K562 (cell line): Measurements from ENCODE around the gene HAGHL. TPM values are rescaled to one million over a fixed set of nuclear protein-coding genes. Genes with fewer than 3 reads are reported as not detected.

Experiments
- CBFA2T2 ChIP-seq: fragments of 450-650 bp; conservative IDR thresholded peaks from 2 replicates; pipeline ENCODE4 v1.6.1; 2017; ENCODE audit warnings: mild to moderate bottlenecking
- KAT7 ChIP-seq: sonication (generic); formaldehyde crosslinking; IDR thresholded peaks from 2 replicates; pipeline ENCODE4 v1.8.0; 2022; ENCODE audit warnings: missing genetic modification reagents, mild to moderate bottlenecking, borderline replicate concordance
- LARP7 ChIP-seq: fragments of 450-650 bp; IDR thresholded peaks from 2 replicates; pipeline ENCODE4 v1.6.1; 2016
- MYBL2 ChIP-seq, 2 experiments: fragments of 450-650 bp in 1 of 2; sonication (generic) in 1 of 2; formaldehyde crosslinking in 1 of 2; IDR thresholded peaks; 2 replicates each; pipeline versions ENCODE4 v1.6.1 to v1.8.1; 2017 to 2022; ENCODE audit warnings: borderline replicate concordance in 1 of 2, inconsistent platforms in 1 of 2, low read depth in 1 of 2, mild to moderate bottlenecking in 1 of 2, missing genetic modification reagents in 1 of 2, moderate library complexity in 1 of 2
- NRF1 ChIP-seq, 2 experiments: fragments of 450-650 bp; IDR thresholded peaks in 1 of 2; conservative IDR thresholded peaks in 1 of 2; 2 replicates each; pipeline ENCODE4 v1.6.1; 2014; ENCODE audit warnings: mild to moderate bottlenecking in 2 of 2
- SAFB ChIP-seq: fragments of 200-400 bp; formaldehyde crosslinking; IDR thresholded peaks from 2 replicates; pipeline ENCODE4 v1.6.1; 2017; ENCODE audit warnings: low read depth, low read length, borderline replicate concordance
- XRCC5 ChIP-seq: fragments of 200-400 bp; formaldehyde crosslinking; IDR thresholded peaks from 2 replicates; pipeline ENCODE4 v1.6.1; 2017; ENCODE audit warnings: low read depth, mild to moderate bottlenecking, low read length
- ZNF140 ChIP-seq: fragments of 250-450 bp; sonication (Bioruptor Pico); IDR thresholded peaks from 2 replicates; pipeline ENCODE4 v1.8.0; 2021; ENCODE audit warnings: moderate library complexity, mild to moderate bottlenecking, inconsistent platforms
- ZNF57 ChIP-seq: fragments of 450-650 bp; formaldehyde crosslinking; IDR thresholded peaks from 2 replicates; pipeline ENCODE4 v1.4.0; 2020; ENCODE audit warnings: mild to moderate bottlenecking, moderate library complexity
- ZSCAN32 ChIP-seq: fragments of 450-650 bp; formaldehyde crosslinking; IDR thresholded peaks from 2 replicates; pipeline ENCODE4 v1.4.0; 2020; ENCODE audit warnings: mild to moderate bottlenecking, moderate library complexity
- polyA plus RNA-seq, 8 experiments: library from polyadenylated mRNA; depleted of rRNA in 4 of 8; stranded (reverse) in 5 of 8; unstranded in 3 of 8; fragments of >200 nt; fragmentation: Nextera tagmentation in 2 of 8; fragmentation: Illumina TruSeq in 1 of 8; extraction: Ambion mirVana in 2 of 8; extraction: Trizol in 1 of 8; gene quantifications; 2 replicates each; pipeline versions ENCODE4 v1.2.1 to v1.2.3, GENCODE V29; 2011 to 2014; ENCODE audit warnings: inconsistent platforms in 1 of 8, missing spikeins in 1 of 8
- total RNA-seq, 7 experiments: library from RNA; depleted of rRNA in 6 of 7; stranded (reverse); fragments of >200 nt in 6 of 7; fragmentation: Illumina TruSeq in 2 of 7; extraction: Trizol in 2 of 7; gene quantifications; 2 replicates each; pipeline versions ENCODE4 v1.2.1 to v1.2.3, GENCODE V29; 2011 to 2021; ENCODE audit warnings: low replicate concordance in 1 of 7
- TF ChIP-seq, protein P1 (sequence below), 3 experiments: fragments of 200-800 bp in 1 of 3; fragments of 250-450 bp in 1 of 3; fragments of 450-650 bp in 1 of 3; sonication (Bioruptor Pico) in 1 of 3; sonication (Bioruptor generic) in 1 of 3; formaldehyde crosslinking in 1 of 3; IDR thresholded peaks; 2 replicates each; pipeline versions ENCODE4 v1.6.1 to v1.8.0; 2016 to 2022; ENCODE audit warnings: mild to moderate bottlenecking in 2 of 3, missing genetic modification characterization in 2 of 3, missing compliant biosample characterization in 1 of 3, moderate library complexity in 1 of 3
- TF ChIP-seq, protein P2 (sequence below), 2 experiments: fragments of 450-650 bp; IDR thresholded peaks; 2 replicates each; pipeline ENCODE4 v1.6.1; 2018; ENCODE audit warnings: mild to moderate bottlenecking in 2 of 2, low read depth in 1 of 2; ENCODE audit not compliant: partially characterized antibody in 2 of 2
- TF ChIP-seq, protein P3 (sequence below), 2 experiments: fragments of 450-650 bp; IDR thresholded peaks; 2 replicates each; pipeline ENCODE4 v1.6.1; 2016
- TF ChIP-seq, protein P4 (sequence below): fragments of 450-650 bp; IDR thresholded peaks from 2 replicates; pipeline ENCODE4 v1.6.1; 2016; ENCODE audit warnings: borderline replicate concordance
- TF ChIP-seq, protein P5 (sequence below): sonication (generic); IDR thresholded peaks from 2 replicates; pipeline ENCODE4 v1.6.1; 2016

HAGHL gene
- total and polyA plus RNA-seq, 9 of the 15 experiments (the other 6 are each of a cell fraction or from before 2014, with no cell fraction given), result 0.31 to 83.4 (median 20.7) TPM

DNA sequence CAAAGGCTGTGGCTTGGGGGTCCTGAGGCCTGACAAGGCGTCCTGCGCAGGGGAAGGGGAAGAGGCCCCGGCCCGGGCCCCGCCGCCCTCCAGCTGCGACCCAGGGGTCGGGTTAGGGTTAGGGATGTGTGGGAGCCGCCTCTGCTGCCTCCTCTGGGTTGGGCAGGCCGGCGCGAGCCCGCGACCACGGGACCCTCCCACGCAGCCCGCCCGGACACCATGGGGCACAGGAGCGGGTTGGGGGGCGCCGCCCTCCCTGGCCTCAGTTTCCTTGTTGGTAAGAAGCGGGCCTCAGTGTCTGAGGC lies 13.5 kb downstream of the HAGHL start (continued):
- TF ChIP-seq, protein P1, sequence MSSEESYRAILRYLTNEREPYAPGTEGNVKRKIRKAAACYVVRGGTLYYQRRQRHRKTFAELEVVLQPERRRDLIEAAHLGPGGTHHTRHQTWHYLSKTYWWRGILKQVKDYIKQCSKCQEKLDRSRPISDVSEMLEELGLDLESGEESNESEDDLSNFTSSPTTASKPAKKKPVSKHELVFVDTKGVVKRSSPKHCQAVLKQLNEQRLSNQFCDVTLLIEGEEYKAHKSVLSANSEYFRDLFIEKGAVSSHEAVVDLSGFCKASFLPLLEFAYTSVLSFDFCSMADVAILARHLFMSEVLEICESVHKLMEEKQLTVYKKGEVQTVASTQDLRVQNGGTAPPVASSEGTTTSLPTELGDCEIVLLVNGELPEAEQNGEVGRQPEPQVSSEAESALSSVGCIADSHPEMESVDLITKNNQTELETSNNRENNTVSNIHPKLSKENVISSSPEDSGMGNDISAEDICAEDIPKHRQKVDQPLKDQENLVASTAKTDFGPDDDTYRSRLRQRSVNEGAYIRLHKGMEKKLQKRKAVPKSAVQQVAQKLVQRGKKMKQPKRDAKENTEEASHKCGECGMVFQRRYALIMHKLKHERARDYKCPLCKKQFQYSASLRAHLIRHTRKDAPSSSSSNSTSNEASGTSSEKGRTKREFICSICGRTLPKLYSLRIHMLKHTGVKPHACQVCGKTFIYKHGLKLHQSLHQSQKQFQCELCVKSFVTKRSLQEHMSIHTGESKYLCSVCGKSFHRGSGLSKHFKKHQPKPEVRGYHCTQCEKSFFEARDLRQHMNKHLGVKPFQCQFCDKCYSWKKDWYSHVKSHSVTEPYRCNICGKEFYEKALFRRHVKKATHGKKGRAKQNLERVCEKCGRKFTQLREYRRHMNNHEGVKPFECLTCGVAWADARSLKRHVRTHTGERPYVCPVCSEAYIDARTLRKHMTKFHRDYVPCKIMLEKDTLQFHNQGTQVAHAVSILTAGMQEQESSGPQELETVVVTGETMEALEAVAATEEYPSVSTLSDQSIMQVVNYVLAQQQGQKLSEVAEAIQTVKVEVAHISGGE (CRISPR knock-in tag; IDR thresholded peaks at IDR 0.05), result 0 out of 6 replicates have a peak, but pooled peaks of 1 of the 3 experiments have one; percentile 4
- TF ChIP-seq, protein P2, sequence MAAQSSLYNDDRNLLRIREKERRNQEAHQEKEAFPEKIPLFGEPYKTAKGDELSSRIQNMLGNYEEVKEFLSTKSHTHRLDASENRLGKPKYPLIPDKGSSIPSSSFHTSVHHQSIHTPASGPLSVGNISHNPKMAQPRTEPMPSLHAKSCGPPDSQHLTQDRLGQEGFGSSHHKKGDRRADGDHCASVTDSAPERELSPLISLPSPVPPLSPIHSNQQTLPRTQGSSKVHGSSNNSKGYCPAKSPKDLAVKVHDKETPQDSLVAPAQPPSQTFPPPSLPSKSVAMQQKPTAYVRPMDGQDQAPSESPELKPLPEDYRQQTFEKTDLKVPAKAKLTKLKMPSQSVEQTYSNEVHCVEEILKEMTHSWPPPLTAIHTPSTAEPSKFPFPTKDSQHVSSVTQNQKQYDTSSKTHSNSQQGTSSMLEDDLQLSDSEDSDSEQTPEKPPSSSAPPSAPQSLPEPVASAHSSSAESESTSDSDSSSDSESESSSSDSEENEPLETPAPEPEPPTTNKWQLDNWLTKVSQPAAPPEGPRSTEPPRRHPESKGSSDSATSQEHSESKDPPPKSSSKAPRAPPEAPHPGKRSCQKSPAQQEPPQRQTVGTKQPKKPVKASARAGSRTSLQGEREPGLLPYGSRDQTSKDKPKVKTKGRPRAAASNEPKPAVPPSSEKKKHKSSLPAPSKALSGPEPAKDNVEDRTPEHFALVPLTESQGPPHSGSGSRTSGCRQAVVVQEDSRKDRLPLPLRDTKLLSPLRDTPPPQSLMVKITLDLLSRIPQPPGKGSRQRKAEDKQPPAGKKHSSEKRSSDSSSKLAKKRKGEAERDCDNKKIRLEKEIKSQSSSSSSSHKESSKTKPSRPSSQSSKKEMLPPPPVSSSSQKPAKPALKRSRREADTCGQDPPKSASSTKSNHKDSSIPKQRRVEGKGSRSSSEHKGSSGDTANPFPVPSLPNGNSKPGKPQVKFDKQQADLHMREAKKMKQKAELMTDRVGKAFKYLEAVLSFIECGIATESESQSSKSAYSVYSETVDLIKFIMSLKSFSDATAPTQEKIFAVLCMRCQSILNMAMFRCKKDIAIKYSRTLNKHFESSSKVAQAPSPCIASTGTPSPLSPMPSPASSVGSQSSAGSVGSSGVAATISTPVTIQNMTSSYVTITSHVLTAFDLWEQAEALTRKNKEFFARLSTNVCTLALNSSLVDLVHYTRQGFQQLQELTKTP (IDR thresholded peaks at IDR 0.05; ENCODE audit: low read depth in 1 of 2, partially characterized antibody in 2 of 2), result no peak
- TF ChIP-seq SAFB (0 out of 2 replicates have a peak, but pooled peaks have one; percentile 12), ZNF57 (CRISPR knock-in tag) (no peak), ZNF140 (CRISPR knock-in tag) (no peak), KAT7 (CRISPR knock-in tag) (0 out of 2 replicates have a peak, but pooled peaks have one; percentile 7), CBFA2T2 (no peak), NRF1 (conservative IDR thresholded peaks at IDR 0.05 in 1 of 2, IDR thresholded peaks at IDR 0.05 in 1 of 2) (no peak), LARP7 (no peak), ZSCAN32 (CRISPR knock-in tag) (no peak), MYBL2 (IDR thresholded peaks at IDR 0.05; ENCODE audit: low read depth) (no peak), MYBL2 (CRISPR knock-in tag; IDR thresholded peaks at IDR 0.05; ENCODE audit: borderline replicate concordance) (no peak), XRCC5 (0 out of 2 replicates have a peak, but pooled peaks have one; percentile 21)
- TF ChIP-seq, protein P3, sequence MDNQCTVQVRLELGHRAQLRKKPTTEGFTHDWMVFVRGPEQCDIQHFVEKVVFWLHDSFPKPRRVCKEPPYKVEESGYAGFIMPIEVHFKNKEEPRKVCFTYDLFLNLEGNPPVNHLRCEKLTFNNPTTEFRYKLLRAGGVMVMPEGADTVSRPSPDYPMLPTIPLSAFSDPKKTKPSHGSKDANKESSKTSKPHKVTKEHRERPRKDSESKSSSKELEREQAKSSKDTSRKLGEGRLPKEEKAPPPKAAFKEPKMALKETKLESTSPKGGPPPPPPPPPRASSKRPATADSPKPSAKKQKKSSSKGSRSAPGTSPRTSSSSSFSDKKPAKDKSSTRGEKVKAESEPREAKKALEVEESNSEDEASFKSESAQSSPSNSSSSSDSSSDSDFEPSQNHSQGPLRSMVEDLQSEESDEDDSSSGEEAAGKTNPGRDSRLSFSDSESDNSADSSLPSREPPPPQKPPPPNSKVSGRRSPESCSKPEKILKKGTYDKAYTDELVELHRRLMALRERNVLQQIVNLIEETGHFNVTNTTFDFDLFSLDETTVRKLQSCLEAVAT (IDR thresholded peaks at IDR 0.05), result 0 out of 4 replicates have a peak, but pooled peaks of 1 of the 2 experiments have one; percentile 27
- TF ChIP-seq, protein P4, sequence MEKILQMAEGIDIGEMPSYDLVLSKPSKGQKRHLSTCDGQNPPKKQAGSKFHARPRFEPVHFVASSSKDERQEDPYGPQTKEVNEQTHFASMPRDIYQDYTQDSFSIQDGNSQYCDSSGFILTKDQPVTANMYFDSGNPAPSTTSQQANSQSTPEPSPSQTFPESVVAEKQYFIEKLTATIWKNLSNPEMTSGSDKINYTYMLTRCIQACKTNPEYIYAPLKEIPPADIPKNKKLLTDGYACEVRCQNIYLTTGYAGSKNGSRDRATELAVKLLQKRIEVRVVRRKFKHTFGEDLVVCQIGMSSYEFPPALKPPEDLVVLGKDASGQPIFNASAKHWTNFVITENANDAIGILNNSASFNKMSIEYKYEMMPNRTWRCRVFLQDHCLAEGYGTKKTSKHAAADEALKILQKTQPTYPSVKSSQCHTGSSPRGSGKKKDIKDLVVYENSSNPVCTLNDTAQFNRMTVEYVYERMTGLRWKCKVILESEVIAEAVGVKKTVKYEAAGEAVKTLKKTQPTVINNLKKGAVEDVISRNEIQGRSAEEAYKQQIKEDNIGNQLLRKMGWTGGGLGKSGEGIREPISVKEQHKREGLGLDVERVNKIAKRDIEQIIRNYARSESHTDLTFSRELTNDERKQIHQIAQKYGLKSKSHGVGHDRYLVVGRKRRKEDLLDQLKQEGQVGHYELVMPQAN, result no peak
- TF ChIP-seq, protein P5, sequence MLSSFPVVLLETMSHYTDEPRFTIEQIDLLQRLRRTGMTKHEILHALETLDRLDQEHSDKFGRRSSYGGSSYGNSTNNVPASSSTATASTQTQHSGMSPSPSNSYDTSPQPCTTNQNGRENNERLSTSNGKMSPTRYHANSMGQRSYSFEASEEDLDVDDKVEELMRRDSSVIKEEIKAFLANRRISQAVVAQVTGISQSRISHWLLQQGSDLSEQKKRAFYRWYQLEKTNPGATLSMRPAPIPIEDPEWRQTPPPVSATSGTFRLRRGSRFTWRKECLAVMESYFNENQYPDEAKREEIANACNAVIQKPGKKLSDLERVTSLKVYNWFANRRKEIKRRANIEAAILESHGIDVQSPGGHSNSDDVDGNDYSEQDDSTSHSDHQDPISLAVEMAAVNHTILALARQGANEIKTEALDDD, result no peak
